Stimulated activated CD4-positive, alpha-beta T cell treated with anti-CD3 and anti-CD28 coated beads, TNF-alpha, amount 100 ng/mL, for 4 hours (primary cell): Measurements from ENCODE around the gene CADM2.

Source experiments
- DNase-seq, 3 experiments: peaks; one replicate each; pipeline ENCODE4 v3.0.0-alpha.2; 2020; ENCODE audit warnings: low read depth in 3 of 3

Gene CADM2

GRCh38 chr3:85321892-85322291, 363.1 kb downstream of the CADM2 start:
- no peak for DNase-seq

- DNase-seq, result no peak
Measured at GRCh38 chr3:85330071-85330470, 371.3 kb downstream of the CADM2 start.

GRCh38 chr3:85337895-85338294, 379.1 kb downstream of the CADM2 start:
- no peak for DNase-seq

- no peak for DNase-seq
Measured at GRCh38 chr3:85342915-85343314, 384.1 kb downstream of the CADM2 start.

- no peak for DNase-seq
Measured at GRCh38 chr3:85355572-85355971, 396.8 kb downstream of the CADM2 start.

- no peak for DNase-seq
Measured at GRCh38 chr3:85360742-85361387, 402.1 kb downstream of the CADM2 start.

GRCh38 chr3:85364296-85364909, 405.6 kb downstream of the CADM2 start:
- no peak for DNase-seq

- DNase-seq, result no peak
Measured at GRCh38 chr3:85370341-85370740, 411.6 kb downstream of the CADM2 start.

- no peak for DNase-seq
Measured at GRCh38 chr3:85376131-85376530, 417.3 kb downstream of the CADM2 start.

GRCh38 chr3:85377115-85377514, 418.3 kb downstream of the CADM2 start:
- DNase-seq, result no peak

GRCh38 chr3:85384372-85384771, 425.6 kb downstream of the CADM2 start:
- DNase-seq, result no peak

GRCh38 chr3:85387913-85388505, 429.2 kb downstream of the CADM2 start:
- DNase-seq, result no peak

GRCh38 chr3:85394424-85394823, 435.6 kb downstream of the CADM2 start:
- DNase-seq, result no peak

- no peak for DNase-seq
Measured at GRCh38 chr3:85397434-85397833, 438.6 kb downstream of the CADM2 start.

- no peak for DNase-seq
Measured at GRCh38 chr3:85426121-85426520, 467.3 kb downstream of the CADM2 start.

- no peak for DNase-seq
Measured at GRCh38 chr3:85427467-85427866, 468.7 kb downstream of the CADM2 start.

GRCh38 chr3:85432081-85432480, 473.3 kb downstream of the CADM2 start:
- no peak for DNase-seq

GRCh38 chr3:85433319-85433718, 474.5 kb downstream of the CADM2 start:
- no peak for DNase-seq

- no peak for DNase-seq
Measured at GRCh38 chr3:85455561-85456200, 496.9 kb downstream of the CADM2 start.

- DNase-seq, result no peak
Measured at GRCh38 chr3:85474241-85474640, 515.5 kb downstream of the CADM2 start.

- DNase-seq, result no peak
Measured at GRCh38 chr3:85475346-85475745, 516.6 kb downstream of the CADM2 start.

GRCh38 chr3:85476891-85477495, 518.2 kb downstream of the CADM2 start:
- no peak for DNase-seq
